ENCODE data around the gene MICAL1.

DNA sequence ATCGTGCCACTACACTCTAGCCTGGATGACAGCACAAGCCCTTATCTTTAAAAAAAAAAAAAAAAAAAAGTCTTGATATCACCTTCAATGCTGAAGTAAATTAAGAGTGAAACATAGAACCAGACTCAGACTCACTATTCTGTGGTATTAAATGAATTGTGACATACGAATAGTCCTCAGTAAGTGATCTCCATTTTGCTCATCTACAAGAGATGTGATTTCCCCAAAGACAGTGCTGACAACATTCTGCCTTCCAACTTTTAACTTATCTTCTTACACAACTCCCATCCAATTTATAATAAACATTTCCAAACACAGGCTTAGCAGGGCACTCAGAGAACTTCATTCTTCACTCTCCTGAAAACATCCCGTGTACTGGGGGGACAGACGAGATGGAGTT lies 19.4 kb upstream of the MICAL1 start:
- no peak for TF ChIP-seq CTCF (IDR thresholded peaks at IDR 0.05; ENCODE audit: low read length)
- TF ChIP-seq EZH2 (optimal IDR thresholded peaks at IDR 0.05; ENCODE audit: low read depth, low read length): no peak
- TF ChIP-seq EZH2phosphoT487 (IDR thresholded peaks at IDR 0.05; ENCODE audit: low read length): no peak

Measured in MM.1S (cell line).